GM03348 (cell line): ENCODE data around the gene KRT7.

Experiments used
- DNase-seq: peaks from one replicate; pipeline ENCODE4 v3.0.0; 2012; ENCODE audit warnings: low spot score

The KRT7 gene

DNA sequence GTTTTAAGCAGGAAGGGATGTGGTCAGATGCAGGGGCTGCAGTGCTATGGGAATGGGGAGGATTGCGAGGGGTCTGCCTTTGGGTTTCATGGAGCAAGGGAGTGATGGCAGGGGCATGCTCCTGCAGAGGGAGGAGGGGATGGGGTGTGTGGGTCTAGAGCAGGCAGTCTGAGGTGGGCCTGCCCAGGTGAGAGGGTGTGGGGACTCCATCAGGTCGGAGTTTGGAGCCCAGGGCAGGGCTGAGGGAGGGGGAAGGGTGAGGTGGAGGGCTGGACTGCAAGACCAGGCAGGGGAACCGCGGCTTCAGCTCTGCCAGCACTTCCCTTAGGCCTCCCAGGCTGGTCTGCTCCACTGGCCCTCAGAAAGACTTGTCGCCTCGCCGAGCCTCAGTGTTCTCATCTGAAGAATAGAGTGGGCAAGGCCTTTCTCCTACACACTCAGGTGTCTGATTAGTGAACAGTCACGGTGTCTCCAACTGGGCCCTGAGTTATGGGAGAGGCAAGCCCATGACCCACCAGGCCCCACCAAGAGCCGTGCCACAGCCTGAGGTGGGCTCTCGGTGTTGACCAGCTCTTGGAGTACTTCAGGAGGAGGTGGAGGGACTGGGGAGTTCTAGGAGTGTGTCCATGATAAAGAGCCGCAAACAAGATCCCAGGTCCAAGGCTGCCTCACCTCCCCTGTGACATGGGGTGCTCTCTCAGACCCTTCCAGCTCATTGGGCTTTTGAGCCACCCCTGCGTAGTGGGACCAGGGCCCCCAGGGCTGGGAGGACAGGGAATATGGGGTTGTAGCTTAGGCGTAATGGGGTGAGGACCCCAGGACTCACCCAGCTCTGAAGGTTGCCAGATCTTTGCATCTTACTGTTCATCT, 21.1 kb upstream of the KRT7 start:
- DNase-seq, result no peak

DNA sequence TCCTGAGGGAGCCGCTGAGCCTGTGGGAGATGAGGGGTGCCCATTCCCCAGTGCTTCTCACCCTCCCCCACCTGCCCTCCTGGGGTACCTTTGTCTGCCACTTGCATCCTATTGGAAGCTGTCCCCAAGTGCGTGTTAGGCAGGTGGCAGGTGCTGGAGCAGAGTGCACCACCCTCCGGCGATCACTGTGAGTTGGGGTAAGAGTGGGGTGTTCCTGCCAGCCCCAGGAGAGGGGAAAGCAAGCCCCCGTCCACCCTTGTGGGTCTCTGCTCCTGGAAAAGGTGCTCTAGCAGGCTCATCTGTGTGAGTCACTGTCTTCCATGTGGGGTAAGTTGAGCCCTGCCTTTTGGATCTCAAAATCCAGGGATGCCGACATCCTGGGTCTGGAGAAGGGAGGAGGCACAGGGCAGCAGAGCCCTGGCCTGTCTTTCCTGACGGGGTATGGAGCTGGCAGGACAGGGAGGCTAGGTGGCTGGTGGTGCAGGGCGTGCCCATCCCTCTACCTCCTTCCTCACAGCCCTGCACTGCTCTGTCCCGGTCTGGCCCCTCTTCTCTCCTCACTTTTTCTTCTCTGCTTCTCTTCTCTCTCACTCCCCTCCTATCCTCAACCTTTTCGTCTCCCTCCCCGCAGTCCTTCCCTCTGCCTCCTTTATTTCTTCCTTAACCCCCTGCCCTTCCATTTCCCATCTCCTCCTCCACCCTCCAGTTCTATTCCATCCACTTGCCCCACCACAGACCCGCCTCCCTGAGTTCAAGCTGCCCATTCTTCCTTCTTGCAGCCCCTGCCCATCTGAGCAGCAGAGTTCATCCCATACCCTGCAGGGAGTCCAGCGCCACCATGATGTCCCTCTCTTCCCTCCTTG, 20.1 kb upstream of the KRT7 start:
- no peak for DNase-seq

DNA sequence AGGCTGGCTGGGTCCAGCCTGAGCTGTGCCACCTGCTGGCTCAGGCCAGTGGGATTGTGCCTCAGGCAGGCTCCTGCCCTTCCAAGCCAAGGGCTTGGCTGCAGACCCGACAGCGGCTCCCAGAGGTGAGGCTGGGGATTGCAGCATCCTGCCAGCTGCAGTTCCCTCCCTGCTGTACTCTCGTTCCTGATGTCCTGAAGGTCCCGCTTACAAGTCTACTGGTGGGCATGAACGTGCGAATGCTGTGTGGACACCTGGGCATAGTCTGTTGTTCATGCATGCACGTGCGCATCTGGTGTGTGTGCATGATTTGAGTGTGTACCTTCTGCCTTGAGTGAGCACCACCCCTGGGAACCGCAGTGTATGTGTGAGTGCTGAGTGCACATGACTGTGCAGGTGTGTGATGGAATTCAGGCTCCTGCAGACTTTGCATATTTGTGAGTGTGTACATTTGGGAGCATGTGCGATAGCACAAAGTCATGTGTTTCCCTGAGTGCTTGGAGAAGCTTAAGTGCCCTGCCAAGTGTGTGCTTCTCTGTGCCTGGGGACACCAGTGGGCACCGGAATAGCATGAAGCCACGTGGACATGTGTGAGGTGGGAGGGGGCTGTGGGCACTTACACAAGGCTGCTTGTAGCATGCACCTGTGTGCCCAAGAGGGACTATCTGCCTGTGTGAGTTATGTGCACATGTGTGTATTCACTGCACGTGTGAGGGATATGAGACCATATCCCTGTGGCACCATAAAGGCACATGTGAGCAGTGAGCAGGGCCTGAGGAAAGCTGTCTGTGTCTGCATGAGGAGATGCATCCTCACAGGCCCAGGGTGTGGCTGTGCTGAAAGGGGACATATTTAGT, 19.3 kb upstream of the KRT7 start:
- peak; percentile 88 for DNase-seq

DNA sequence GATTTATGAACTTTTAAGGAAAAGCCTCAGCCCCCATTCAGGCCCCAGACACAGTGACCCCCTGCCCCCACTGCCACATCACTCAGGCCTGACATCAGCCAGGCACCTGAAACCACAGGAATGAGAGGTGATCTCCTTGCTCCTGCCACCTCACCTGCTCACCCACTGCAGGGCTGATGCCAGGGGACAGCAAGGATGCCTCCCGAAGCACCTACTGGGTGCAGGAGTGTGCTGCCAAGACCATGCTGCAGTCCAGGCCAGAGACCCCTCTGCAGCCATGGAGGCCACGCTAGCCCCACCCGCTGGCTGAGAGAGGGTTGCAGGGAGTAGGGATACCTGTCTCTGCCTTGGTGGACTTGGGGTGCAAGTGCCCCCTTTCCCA, 18.6 kb upstream of the KRT7 start:
- DNase-seq, result no peak

DNA sequence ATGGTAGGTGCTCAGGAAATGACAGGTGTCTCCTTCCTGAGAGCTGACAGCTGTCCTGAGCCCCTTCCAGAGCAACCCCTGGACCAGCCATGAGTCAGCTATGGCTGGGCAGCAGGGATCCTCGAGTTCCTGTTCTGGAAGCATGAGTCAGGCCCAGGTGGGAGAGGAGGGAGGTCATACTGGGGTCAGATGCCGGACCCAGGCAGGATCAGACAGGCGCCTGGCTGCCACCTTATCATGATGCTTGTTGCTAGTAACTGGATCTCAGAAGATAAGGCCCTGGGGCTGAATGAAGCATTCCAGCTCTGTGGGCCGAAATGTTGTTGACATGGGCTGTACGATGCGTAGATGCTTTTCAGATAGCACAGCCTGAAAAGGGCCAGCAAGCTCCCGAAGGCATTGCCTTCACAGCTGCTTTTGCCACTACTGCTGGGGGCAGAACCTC, 17.4 kb upstream of the KRT7 start:
- no peak for DNase-seq

DNA sequence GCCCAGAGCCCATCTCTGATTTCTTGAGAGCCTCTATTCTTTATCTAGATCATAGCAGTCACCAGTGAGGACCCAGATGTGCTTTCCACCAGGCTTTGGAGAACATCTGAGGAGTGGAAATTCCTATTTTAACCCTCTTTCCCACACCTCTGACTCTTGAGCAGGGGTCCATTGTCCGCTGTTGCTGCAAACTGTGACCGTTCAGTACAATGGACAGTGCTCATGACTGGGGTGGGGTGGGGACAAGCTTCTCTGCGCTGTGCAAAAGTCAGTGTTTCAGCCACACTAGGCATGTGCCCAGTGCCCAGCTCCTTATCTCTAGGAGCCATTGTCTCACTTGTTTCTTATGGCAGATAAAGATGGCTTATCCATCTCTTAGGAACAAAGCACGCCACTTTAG, 16.9 kb upstream of the KRT7 start:
- DNase-seq, result no peak

DNA sequence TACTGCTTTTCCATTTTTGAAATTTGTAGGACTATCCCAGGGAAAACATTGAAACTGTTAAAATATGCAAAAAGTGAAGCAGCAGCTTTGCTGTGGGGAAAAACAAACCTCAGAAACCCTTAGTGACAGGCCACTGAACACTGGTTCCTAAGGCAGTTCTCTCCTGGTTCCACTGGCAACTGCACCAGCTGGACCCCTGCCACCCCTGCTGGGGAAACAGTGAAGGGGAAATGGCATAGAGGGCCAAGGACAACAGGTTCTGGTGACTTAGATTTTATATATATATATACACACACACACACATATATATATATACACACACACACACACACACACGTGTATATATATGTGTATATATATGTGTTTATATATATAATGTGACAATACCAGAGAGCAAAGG, 16.2 kb upstream of the KRT7 start:
- no peak for DNase-seq

DNA sequence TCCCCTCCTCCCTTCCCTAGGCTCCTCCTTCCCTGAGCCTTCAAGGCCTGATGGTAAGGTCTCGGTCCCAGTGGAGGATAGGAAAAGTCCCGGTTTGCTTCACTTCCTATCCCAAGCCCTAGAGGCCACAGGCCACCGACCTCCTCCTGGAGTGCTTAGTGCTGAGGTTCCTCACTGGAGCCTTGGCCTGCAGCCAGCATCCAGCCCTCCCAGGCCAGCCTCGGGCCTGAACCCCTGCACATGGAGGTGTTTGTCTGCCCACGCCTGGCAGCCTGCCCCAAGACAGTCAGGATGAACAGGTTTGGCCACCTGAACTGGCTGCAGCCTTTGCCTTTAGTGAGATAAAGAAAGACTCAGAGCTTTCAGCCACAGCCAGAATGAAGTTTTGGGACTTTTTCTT, 15.8 kb upstream of the KRT7 start:
- DNase-seq, result no peak

DNA sequence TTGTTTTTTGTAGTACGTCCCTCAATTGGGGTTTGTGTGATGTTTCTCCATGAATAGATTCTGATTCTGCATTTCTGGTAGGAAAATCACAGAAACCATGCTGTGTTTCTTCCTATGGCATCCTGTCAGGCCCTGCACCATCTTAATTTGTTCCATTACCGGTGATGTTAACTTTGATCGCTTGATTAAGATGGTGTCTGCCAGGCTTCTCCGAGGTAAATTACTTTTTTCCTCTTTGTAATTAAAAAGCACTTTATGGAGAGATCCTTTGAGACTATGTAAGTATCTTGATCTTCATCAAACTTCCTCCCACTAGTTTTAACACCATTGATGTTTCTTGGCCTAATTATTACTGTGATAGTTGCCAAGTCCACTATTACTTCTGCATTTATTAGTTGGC, 15.0 kb upstream of the KRT7 start:
- DNase-seq, result no peak

DNA sequence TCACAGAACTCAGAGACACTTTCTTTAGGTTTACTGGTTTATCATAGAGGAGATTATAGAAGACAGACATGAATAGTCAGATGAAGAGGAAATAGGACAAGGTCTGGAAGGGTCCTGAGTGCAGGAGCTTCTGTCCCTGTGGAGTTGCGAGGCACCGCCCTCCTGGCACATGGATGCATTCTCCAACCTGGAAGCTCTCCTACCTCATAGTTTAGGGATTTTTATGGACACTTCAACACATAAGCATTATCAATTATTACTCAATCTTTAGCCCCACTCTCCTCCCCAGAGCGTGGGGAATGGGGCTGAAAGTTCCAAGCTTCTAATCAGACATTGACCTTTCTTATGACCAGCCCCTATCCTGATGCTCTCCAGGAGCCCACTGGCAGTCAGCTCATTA, 12.6 kb upstream of the KRT7 start:
- no peak for DNase-seq

DNA sequence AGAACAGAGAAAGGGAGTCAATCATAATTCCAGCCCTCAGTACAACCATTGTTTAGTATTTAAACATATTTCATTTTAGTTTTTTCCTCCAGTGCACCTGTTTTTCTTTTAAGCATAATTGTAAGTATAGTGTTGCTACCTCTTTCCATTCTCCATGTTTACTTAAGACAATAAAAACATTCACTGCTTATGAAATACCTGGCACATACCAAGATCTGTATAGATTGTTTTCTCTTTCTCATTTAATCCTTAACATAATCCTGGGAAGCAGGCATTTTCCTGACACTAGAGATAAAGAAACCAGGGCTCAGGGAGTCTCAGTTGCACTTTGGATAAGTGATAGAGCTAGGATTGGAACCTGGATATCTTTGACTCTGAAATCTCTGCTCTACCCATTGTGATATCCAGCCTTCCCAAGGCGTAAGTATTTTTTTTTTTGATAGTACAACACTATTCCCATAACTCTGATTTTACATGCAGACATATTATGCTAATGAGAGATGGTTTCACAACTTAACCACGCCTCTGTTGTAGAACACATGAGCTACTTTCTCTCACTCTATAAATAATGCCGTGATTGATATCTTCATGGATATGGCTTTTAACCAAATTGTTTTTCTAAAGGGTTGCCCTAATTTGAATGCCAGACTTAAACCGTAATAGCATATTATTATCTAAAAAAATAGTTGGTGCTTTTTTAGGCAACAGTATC, 11.8 kb upstream of the KRT7 start:
- no peak for DNase-seq

DNA sequence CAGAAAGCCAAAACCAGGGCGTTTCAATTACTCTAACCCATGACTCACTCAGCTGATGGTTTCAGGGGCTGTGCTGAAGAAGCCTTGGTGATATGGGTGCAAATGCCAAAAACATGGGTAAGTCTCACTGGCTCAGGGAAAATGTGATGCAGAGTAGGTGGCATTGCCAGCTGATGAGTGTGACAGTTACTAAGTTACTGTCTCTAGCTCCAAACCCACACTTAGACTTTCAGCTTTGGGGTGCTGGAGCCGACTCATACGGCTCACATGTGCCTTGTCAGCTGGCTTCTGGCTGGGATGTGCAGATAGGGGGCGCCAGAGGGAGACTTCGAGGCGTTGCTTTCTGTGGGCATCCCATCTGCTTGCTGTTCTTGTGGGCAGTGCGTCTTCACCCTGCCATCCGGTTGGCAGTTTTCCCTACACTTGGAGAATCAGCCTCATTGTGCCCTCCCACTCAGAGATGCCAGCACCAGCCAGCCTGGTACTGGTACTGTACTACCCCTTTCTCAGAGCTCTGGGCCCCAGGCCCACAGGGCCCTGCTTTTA, 11.1 kb upstream of the KRT7 start:
- DNase-seq, result no peak

DNA sequence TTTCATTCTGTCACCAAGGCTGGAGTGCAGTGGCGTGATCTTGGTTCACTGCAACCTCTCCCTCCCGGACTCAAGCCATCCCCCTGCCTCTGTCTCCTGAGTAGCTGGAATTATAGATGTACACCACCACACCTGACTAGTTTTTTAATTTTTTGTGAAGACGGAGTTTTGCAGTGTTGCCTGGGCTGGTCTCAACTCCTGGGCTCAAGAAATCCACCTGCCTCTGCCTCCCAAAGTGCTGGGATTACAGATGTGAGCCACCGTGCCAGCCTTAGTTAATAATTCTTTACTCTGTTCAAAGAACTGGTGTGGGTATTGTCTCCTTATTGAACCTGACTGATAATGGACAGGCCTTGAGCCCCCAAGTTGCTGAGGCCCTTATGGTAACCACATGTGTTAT, 10.4 kb upstream of the KRT7 start:
- DNase-seq, result no peak

DNA sequence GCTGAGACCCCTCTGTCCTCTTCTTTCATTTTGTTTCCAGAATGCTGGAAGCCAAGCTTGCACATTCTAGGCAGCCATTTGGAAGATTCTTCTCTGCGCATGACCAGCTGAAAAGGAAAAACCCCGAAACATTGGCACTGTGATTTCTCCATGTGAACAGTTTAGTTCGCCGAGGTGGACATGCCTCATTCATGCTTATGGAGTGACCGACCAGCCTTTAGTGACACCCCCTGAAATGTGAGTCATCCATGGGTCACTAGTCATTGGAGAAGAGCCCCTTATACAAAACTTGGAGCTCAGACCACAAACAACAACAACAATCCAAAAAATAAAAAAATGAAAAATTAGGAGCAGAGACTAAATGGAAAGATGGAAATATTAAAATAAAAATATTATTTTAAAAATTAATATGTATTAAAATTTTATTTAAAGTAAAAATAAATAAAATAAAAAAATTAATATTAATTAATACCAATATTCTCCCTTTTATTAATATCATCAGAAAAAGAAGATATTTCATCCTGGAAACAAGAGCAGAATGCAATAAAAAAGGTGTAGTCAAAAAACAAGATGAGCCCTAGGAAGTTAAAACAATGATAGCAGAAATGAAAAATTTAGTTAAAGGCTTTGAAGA, 9.5 kb upstream of the KRT7 start:
- DNase-seq, result no peak

DNA sequence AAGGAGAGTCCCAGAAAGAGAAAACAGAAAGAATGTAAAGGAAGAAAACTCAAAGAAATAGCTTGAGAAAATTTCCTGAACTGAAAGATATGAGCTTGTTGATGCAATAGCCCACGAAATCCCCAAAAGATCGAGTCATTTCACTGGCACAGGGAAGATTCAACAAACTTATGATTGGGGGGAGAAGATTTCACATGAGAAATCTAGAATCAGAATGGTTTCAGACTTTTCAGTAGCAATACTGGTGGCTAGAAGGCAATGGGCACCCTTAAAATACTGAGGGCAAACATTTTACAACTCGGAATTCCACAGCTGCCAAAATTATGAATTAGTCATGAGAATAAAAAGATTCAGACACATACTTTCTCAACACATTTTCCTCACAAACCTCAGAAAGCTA, 8.9 kb upstream of the KRT7 start:
- DNase-seq, result no peak

DNA sequence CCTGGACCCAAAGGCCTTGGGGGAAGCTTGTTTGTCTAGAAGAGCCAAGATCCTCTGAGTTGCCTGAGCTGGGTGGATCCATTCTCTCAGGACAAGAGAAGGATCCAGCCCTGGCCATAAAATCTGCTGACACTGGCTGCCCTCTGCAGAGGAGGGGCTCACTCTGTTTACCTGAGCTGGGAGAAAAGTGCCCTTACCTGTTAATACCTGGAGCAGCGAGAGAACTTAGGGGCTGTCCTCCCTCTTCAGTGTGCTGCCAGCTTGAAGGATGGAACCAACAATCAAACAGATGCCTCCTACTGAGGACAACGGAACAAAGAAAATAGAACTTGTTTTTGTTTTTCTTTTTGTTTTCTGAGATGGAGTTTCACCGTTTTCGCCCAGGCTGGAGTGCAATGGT, 7.3 kb upstream of the KRT7 start:
- no peak for DNase-seq

DNA sequence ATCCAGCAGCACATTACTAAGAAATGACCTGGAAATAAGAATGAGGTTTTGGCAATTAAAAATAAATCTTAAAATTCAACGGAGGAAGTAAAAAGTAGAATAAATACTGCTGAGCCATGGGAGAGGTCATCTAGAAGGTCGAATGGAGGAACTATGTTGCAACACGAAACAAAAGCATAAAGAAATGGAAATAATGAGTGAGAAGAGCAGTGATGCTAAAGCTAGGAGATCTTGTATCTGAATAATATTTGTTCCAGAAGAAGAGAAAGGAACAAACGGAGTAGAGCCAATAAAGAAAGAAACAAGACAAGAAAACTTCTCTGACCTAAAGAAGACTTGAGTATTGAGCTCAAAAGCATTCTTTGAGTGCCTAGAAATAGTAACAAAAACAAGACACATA, 6.6 kb upstream of the KRT7 start:
- no peak for DNase-seq

DNA sequence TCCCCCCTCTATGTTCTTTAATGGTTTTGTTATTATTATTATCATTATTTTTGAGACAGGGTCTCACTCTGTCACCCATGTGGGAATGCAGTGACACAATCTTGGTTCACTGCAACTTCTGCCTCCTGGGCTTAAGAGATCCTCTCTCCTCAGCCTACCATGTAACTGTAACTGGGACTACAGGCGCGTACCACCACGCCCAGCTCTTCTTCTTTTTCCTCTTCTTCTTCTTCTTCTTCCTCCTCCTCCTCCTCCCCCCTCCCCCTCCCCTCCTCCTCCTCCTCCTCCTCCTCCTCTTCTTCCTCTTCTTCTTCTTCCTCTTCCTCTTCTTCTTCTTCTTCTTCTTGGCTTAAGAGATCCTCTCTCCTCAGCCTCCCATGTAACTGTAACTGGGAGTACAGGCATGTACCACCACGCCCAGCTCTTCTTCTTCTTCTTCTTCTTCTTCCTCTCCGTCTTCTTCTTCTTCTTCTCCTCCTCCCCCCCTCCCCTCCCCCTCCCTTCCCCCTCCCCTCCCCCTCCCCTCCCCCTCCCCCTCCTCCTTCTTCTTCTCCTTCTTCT, 5.4 kb upstream of the KRT7 start:
- DNase-seq, result no peak

DNA sequence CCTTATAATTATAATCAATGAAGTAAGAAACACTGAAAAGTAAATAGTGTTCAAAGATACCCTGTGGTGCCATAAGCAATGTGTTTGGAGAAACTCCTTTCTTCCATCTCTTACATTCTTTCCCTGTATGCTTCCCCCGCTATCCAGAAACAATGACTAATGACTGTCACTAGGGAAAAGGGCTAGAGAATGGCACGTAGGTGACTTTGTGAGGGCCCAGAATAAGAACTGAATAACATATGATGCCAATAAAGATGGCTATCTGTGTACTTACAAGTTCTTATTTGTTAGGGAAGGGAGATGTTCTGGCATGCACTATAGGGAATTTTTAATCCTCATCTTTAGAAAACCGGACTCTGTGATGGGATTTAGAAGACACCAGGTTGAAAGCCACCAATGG, 4.7 kb upstream of the KRT7 start:
- DNase-seq, result no peak

DNA sequence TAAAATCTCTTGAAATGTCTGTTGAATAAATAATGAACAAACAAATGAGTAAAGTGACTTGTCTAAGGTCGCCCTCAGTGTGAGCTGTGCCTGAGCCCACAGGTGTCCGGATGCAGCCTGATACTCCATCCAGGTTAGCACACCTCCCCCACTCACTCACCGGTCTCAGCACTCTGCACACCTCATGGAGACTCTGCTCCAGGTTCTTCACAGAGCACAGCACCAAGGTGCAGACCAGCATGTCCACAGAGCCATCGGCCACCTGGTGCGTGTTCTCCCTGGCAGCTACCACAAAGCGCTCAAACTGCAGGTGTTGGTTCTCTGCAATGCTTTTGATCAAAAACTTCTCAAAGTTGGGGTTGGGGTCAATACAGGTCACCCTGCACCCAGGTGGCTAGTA, 4.1 kb upstream of the KRT7 start:
- no peak for DNase-seq
